ENCODE results near the gene P3H3.

- TF ChIP-seq, protein P1, sequence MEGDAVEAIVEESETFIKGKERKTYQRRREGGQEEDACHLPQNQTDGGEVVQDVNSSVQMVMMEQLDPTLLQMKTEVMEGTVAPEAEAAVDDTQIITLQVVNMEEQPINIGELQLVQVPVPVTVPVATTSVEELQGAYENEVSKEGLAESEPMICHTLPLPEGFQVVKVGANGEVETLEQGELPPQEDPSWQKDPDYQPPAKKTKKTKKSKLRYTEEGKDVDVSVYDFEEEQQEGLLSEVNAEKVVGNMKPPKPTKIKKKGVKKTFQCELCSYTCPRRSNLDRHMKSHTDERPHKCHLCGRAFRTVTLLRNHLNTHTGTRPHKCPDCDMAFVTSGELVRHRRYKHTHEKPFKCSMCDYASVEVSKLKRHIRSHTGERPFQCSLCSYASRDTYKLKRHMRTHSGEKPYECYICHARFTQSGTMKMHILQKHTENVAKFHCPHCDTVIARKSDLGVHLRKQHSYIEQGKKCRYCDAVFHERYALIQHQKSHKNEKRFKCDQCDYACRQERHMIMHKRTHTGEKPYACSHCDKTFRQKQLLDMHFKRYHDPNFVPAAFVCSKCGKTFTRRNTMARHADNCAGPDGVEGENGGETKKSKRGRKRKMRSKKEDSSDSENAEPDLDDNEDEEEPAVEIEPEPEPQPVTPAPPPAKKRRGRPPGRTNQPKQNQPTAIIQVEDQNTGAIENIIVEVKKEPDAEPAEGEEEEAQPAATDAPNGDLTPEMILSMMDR (IDR thresholded peaks at IDR 0.05; ENCODE audit: low read depth, low read length) = no peak
- TF ChIP-seq EZH2phosphoT487 (IDR thresholded peaks at IDR 0.05; ENCODE audit: low read depth) = no peak
Measured at GRCh38 chr12:6813363-6813762, 14.8 kb upstream of the P3H3 start.

Data from OCI-LY3 (cell line).